GM12873 (cell line): Measurements from ENCODE around the gene TMEM131L.
A peak's percentile ranks its signal among the peaks of the same experiment; 100 is the strongest.

Experiments
- TF ChIP-seq, protein P1 (sequence below): IDR thresholded peaks from 2 replicates; pipeline ENCODE4 v1.5.1; 2012; ENCODE audit warnings: low read depth, mild to moderate bottlenecking, moderate library complexity, low read length, control low read depth; ENCODE audit not compliant: insufficient read depth; ENCODE audit errors: missing control alignments

The TMEM131L gene

DNA sequence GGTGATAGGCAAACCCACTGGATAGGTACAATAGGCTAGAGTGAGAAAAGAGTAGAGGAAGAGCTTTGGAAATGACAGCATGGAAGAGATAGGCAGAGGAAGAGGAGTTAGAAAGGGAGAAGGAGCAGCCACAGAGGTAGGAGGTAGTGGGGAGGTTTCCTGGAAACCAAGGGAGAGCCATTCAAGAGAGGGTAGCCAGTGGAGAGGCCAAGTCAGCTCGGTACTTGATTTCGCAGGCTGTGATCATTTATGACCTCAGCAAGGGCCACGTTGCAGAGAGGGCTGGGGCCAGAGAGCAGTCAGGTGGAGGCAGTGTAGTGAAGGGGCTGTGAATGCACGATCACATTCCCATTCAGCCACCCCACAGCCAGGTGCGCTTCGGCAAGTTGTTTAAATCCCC lies 76.0 kb downstream of the TMEM131L start:
- TF ChIP-seq, protein P1, sequence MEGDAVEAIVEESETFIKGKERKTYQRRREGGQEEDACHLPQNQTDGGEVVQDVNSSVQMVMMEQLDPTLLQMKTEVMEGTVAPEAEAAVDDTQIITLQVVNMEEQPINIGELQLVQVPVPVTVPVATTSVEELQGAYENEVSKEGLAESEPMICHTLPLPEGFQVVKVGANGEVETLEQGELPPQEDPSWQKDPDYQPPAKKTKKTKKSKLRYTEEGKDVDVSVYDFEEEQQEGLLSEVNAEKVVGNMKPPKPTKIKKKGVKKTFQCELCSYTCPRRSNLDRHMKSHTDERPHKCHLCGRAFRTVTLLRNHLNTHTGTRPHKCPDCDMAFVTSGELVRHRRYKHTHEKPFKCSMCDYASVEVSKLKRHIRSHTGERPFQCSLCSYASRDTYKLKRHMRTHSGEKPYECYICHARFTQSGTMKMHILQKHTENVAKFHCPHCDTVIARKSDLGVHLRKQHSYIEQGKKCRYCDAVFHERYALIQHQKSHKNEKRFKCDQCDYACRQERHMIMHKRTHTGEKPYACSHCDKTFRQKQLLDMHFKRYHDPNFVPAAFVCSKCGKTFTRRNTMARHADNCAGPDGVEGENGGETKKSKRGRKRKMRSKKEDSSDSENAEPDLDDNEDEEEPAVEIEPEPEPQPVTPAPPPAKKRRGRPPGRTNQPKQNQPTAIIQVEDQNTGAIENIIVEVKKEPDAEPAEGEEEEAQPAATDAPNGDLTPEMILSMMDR: no peak

DNA sequence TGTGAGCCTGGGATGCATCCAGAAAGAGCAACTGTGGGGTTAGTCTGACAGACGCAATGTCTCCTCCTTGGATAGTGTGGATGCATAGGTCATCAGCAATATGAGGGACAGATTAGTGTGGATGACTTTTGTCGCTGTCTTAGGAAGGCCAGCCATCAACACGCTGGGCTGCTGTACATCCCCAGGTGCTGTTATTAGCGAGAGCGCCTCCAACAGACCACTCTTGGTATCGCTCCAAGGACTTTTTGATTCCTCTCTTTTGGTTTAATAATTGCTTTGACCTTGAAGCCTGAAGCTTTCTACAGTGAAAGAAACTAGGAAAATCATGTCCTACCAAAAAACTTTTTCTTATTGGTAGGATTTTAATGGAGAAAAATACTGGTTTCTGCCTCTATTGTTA lies 76.7 kb downstream of the TMEM131L start:
- TF ChIP-seq, protein P1: peak; percentile 55

DNA sequence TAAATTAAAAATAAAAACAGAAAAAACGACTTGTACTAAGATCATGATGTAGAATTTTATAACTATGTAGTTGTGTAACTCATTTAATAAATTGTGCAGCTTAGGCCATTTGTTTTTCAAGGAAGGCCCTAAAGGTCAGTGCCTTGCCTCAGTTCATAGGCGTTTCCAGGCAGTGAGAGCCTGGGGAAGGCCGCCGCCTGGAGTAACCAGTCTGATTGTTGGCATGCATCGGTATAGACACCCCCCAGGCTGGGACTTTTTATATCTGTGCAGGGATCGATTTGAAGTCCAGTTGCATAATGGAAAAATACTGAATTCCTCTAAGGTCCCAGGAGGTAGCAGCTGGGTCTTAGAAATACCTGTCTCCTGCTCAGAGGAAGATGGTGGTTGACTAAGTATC lies 77.2 kb downstream of the TMEM131L start:
- TF ChIP-seq, protein P1: no peak

DNA sequence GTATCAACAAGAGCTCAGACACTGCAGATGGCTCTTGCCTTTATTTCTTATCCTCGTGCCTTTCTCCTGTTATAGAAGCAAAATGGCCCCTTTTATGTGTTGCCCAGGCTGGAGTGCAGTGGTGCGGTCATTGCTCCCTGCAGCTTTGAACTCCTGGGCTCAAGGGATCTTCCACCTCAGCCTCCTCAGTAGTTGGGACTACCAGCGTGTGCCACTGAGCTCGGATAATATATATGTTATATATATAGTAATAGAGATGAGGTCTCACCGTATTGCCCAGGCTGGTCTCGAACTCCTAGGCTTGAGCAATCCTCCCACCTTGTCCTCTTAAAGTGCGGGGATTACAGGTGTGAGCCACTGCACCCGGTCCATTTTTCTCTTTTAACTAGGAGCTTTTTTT lies 79.7 kb downstream of the TMEM131L start:
- TF ChIP-seq, protein P1: no peak

DNA sequence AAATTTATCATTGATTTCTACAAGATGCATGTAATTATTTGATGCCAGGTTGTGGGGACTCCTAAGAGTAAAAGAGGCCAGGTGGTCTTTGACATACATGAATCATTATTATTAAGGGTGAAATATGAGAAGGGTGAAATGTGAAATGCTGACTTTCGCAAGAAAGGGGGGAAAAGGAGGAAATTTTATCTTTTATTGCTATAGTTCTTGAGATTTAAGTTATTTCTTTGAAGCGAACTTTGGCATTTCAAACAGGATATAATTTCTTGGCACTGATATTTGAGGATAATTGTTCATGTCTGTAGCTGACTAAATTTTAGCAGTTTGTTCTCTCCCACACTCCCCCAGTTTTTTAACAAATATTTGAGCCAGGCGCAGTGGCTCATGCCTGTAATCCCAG lies 80.1 kb downstream of the TMEM131L start:
- TF ChIP-seq, protein P1: no peak

DNA sequence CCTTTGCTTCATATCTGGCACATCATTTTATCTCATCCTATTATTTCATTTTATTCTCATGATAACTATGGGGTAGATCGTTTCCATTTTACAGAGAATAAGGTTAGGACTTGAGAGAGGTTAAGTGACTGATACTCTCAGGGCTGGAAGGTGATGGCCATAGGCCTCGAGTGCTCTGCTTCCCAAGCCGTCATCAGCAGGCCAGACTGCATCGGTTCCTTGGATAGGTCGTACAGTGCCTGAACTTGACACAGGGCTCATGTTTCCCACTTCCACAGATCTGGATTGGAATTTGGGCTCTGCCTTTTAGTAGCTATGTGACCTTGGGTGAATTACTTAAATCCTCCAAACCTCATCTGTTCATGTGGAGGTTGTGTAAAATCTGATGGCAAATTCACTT lies 81.4 kb downstream of the TMEM131L start:
- TF ChIP-seq, protein P1: no peak

DNA sequence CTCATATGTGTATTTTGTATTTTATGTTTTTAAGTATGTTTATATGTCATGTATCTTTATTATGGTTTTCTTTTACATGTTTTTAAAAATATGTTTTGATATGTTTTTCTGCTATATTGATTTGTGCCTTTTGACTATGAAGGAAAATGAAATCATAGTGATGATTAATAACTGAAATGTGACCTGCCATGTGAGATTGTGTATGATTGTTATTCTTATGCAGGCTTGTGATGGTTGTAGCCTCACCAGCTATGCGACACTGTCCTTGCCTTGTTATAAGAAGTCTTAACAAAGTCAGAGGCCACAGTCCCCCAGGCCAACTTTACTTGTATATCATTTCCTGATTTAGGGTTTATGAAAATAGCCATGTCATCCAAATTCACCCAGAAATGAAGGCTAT lies 83.2 kb downstream of the TMEM131L start:
- TF ChIP-seq, protein P1: no peak

DNA sequence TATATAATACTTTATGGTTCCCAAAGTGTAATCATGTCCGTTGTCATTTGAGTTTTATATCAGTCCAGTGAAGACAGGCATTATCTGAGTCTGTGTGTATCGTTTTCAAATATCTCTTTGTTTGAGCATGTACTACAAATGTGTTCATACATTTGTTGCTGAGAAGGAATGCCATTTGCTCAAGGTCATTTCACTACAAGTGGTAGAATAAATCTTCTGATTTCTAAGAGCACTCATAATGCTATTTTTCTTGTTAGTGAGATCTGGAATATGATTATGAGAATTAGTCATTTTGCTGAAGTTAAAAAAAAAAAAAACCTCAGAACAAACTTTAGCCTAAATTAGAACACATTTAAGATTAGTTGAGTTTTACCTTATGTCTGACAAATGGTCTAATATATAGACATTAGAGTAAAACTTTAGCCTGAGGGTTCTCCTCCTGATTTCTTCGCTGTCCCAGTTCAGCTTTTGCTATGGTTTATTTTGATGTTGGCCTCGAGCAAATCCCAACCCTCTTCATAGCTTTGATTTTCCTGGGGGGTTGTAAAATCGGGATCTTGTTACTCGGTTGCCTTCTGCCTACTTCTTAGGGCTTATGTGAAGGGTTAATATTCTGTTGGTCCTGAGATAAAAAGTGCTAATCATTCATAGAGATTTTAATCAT lies 87.1 kb downstream of the TMEM131L start:
- TF ChIP-seq, protein P1: no peak
